SW480 (cell line): ENCODE results near the gene MYO3B.
"Not testable (repeated sequence)": the region's sequence is repeated elsewhere in the genome, so short reads cannot be mapped to it uniquely, and the experiment has no call there.

Source experiments
- DNase-seq: peaks from one replicate; pipeline ENCODE4 v3.0.0-alpha.2; 2016; ENCODE audit warnings: low spot score

The MYO3B gene

DNA sequence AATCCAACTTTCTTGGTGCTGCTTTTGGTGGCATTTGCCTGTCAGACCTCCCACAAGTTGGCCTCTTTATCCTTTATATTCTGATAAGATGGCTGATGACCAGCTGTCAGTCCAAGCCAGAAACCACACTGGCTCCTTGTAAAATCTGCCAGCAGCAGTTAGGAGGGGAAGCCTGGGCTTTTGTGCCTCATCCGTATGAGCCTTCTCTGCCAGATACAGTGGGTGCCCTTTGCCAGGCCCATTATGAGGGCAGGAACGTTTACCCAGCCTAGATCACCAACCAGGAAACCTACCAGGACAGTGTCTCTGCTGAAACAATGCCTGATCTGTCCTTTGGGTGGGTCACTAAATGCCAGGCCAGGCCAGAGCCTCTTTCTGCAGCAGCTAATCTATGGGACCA lies 334.3 kb downstream of the MYO3B start:
- DNase-seq, result no peak

DNA sequence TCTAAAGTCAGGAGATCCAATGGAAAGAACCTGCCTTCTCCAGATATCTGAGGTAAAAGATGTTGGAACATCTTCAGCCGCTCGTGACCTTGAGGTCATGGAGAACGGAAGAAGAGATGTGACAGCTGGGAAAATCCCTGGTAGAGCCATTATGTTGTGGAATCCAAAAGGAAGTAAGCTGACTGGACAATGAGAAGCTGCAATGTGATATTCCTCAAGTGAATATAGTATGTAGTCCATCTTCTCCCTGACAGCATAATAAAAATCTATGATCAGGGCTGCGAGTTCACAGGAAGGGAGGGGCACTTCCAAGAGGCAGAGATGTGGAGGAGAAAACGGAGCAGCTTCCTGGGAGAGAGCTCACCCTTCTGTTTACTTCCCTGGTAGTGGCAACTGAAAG lies 336.2 kb downstream of the MYO3B start:
- no peak for DNase-seq

GRCh38 chr2:170517538-170517937 lies 339.6 kb downstream of the MYO3B start:
- DNase-seq, result no peak

DNA sequence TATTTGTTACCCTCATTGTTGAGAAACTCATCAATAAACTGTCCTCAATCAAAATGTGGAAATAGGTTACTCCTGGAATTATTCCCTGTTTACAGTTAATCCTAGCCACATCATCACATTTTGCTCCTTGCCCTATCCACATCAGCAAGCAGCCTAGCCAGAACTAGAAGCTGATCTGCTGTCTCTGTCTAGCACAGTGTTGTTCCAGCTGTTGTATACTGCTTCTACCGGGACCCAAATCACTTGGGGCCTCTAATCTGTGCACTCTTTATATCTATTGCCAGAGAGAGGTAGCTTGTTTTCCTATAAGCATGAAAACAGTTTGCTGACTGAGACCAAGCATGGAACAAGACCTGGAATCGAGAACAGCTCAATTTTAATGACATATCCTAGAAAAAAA lies 341.0 kb downstream of the MYO3B start:
- no peak for DNase-seq

DNA sequence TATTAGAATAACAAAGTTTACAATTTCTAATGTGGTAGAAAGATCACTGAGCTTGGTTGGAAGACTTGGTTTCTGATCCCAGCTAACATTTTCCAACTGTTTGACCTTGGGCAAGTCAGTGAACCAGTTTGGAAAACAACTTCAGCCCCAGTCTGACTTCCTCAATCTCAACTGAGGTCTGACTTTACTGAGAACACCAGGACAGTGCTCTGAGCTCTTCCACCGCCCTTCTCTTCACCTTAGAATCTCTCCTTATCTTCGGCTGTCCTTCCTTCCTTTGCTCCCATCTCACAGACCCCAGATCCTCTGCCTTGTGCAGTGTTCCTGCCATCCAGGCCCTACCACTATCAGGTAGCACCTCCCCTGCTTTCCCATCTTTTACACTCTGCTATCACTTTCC lies 343.4 kb downstream of the MYO3B start:
- no peak for DNase-seq

- DNase-seq, result no peak
These were observed 345.6 kb downstream of the MYO3B start for GRCh38 chr2:170523506-170523905.

- DNase-seq, result no peak
These were observed 347.1 kb downstream of the MYO3B start for GRCh38 chr2:170524828-170525565.

- peak; percentile 66 for DNase-seq
These were observed 347.6 kb downstream of the MYO3B start for GRCh38 chr2:170525566-170525900.

DNA sequence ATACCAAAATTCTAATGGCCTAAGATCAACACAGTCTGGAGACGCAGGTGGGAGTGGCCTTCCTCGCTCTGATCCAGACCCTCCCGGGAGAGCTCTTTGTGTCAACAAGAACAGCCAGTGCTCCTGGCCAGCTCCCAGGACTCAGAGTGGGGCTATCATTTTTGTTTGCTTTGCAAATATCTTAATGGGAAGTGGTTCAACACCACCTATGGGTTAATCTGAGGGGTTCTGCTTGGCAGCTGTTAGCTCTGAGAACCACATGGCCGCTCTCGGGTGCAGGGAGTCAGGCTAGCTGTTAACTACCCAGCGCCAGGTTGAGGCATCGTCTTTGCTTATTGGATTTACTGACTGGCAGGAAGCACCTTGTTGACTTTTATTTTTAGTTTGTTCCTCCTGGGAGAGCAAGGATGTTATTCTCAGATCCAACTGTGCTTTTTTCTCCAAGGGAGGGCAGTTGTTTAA lies 352.4 kb downstream of the MYO3B start:
- DNase-seq, result no peak

DNA sequence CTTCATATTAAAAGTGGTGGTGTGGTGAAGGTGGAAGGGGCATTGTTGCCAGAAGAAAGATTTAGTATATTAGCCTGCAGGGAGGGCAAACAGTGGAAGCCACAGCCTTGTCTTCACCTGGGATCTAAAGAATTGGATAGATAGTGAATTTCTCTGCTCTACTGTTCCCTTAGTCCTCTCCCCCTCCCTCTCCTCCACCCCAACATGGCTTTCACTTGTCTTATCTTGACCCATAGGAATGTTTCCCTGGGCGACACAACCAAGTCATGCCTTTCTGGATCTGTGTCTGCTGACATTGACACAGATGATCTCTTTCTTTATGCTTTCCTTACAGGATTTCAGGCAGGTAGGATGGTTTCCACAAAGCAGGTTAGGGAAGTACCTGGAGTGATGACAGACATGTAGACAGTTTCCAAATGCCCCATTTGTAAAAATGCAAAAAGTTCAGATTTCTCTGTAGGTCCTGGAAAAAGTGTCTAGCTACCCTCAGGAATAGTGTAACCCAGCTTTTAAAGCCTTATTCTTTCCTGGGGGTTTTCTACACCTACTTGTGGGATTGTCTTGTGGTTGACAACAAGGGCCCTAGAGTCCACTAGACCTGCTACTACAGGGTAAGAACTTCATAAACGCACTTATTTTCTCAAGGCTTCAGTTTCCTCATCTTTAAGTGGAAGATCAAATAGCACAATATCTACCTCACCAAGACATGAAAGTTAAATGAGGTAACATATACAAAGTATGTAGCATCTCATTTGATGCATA lies 353.0 kb downstream of the MYO3B start:
- DNase-seq, result no peak

DNA sequence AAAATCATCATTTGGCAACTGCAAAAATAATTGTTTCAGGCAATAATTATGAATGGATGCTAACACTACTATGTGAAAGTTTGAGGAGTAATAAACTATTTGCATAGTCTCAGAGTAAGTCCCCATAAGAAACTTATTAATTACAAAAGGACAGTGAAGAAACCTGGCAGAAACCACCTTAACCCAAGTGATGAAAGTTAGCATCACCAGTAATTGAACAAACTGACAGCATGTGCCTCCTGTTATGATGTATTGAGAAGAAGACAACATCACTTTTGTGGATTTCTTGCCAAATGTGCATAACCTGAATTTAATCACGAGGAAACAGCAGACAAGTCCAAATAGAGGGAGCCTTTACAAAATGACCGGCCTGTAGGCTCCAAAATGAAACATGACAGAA lies 353.9 kb downstream of the MYO3B start:
- DNase-seq, result no peak

DNA sequence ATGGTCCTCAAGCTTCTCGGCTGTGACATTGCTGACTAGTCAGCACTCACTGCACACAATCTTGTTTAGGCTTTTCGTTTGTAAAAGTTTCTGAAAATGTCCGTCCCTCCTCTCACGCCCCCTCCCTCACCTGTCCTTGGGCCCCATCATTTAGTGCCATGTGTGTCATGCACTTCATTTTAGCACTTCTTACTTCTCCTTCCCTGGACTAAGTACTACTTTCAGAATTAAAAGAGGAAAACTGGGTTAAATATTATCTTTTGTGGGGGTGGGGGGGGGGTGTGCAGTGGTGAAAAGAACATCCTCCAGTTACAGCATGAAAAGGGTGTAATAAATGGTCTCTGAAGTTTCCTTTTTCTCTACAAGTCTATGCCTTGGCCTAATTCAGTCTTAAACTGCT lies 355.2 kb downstream of the MYO3B start:
- DNase-seq, result no peak

DNA sequence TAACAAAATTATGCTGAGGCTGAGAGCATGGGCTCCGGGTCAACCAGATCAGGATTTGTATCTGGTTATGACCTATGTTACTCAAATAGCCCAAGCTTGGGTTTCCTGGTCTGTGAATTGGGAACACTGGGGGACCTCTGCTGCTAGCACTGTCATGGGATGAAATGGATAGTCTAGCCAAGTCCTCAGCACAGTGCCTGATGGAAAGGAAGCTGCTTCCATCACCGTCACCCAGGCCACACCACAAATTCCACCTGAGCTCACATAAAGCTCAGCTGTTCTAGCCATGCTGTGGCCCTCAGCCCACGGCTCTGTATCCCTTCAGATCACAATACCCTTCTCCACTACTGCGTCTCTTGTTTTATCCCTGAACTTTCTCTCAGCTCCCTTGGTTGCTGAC lies 357.6 kb downstream of the MYO3B start:
- DNase-seq, result no peak

DNA sequence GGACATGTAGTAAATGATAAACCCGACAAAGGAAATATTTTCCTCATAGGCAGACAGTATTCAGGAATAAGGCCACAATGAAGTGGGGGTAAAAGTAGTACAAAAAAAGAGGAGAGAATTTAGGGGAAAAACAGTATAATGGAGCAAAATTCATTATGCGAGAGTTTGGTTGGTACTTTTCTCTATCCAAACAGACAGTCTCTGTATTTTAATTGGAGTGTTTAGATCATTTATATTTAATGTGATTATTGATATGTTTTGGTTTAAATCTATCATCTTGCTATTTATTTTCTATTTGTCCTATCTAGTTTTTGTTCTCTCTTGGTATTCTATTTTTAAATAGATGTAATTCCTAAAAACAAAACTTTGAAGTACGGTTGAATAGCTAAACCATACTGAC lies 366.9 kb downstream of the MYO3B start:
- no peak for DNase-seq

DNA sequence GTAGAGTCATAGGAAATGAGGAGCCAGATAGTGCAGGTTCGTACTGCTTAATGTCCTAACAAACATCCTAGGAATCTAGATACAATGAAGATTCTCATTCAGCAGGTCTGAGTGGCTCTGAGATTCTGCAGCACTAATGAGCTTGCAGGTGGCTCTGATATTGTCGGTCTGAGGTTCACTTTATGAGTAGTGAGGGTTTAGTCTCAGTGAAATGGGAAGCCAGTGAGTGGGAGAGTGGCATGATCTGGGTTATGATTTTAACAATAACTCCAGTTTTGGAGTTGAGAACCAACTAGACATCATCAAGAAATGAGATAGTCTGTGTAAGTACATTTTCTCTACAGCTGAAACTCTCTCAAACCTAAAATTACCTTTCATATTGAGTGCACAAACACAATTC lies 370.4 kb downstream of the MYO3B start:
- DNase-seq, result no peak

GRCh38 chr2:170550501-170550900 lies 372.6 kb downstream of the MYO3B start:
- DNase-seq, result no peak

DNA sequence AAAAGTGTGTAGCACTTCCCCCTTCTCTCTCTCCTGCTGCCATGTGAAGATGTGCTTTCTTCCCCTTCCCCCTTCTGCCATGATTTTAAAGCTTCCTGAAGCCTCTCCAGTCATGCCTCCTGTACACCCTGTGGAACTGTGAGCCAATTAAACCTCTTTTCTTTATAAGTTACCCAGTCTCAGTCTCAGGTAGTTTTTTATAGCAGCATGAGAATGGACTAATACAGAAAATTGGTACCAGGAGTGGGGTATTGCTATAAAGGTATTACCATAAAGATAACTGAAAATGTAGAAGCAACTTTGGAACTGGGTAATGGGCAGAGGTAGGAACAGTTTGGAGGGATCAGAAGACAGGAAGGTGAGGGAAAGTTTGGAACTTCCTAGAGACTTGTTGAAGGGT lies 374.0 kb downstream of the MYO3B start:
- not testable (repeated sequence) for DNase-seq

GRCh38 chr2:170553748-170554147 lies 375.8 kb downstream of the MYO3B start:
- no peak for DNase-seq

DNA sequence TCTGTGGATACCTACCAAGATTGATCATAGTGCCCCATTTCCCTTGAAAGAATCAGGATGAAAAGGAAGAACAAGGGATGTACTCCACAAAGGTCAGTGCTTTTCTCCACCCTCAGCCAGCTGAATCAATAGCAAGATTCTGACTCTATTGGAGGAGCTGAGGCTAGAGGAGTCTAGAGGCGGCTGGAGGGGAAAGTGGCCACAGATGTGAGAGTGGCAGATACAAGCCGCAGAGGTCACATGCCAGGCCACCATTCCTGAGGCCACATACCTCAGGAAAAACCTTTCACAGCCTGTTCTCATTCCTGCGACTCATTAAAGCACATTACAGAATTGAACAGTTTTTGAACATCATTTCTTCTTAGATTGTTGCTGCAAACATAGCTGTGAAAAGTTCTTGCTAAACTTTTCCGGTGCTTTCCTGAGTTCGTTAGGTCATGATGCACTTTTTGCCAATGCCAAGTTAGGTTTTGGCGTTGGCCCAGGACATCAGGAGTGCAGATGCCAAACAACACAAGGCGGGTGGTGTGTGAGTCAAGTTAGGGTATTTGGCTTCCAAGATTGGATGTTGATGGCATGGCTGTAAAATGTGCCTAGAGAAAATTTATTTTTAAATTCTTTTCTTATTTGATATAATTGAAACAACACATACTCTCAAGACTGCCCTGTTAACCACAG lies 376.5 kb downstream of the MYO3B start:
- DNase-seq, result no peak

- no peak for DNase-seq
These were observed 385.0 kb downstream of the MYO3B start for GRCh38 chr2:170562928-170563327.

DNA sequence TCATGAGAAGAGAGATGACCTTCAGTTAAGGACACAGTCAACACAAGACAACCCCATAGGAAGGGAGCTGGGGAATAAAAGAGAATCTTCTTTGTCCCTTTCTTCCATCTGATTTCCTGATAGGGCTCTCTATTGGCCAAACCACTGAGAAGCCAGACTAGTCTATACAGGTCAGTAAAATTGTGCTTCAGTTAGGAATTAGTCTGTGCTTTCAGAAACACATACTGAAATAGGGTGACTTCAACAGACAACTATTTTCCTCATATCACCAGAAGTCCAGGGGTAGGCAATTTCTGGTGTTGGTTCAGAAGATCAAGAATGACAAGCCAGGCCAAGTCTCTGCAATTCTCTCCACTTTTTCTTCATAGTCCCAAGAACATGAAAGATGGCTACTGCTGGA lies 385.5 kb downstream of the MYO3B start:
- no peak for DNase-seq

GRCh38 chr2:170566138-170566537 lies 388.2 kb downstream of the MYO3B start:
- DNase-seq, result no peak

GRCh38 chr2:170567429-170567828 lies 389.5 kb downstream of the MYO3B start:
- DNase-seq, result no peak
